Fibroblast of skin of right biceps (primary cell): ENCODE measurements around the gene NAV3.
A peak's percentile ranks its signal among the peaks of the same experiment; 100 is the strongest.

Experiments
- DNase-seq: peaks from one replicate; pipeline ENCODE4 v3.0.0-alpha.2; 2013

The NAV3 gene

GRCh38 chr12:77830583-77831351 is at the start of gene NAV3:
NAV3 (plus strand) TSS chr12:77830894; CDS start chr12:77831462, 568 bp downstream.
- DNase-seq = peak; percentile 22

GRCh38 chr12:77782034-77782433 is 48.7 kb upstream of the NAV3 start:
- DNase-seq = no peak

DNA sequence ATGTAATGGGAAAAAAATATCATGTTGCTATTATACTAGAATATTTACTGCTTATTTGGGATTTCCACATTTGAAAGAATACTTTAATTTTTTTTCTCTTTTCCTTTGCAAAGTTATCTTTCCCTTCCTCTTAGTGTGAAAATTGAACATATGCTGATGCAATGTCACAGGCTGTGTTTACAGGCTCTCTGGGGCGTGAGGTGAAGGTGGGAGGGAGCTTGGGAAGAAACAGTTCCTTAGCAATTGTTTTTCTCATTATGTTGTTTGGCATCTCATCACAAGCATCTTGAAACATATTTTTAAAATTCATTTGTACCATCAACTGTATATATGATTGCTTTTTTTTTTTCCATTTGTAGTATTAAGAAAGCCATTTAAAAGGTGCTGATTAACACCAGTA is 47.9 kb upstream of the NAV3 start:
- no peak for DNase-seq

DNA sequence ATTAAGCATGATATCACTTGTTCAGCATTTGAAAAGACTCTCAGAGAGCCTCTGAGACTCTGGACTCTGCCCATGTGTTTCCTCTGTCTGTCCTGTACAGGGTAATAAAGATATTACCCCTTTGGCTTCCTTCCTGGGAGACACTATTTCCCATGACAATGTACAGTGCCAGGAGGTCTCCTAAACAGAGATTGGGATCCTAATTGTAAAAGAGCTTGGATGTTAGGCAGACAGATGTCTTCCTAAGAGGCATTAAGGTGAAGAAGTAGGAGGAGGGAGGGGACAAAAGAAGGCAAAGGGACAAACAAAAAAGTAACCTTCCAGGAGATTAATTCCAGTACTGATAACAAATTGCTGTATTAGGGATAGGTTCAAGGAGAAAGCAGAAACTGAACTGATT is 45.5 kb upstream of the NAV3 start:
- no peak for DNase-seq

DNA sequence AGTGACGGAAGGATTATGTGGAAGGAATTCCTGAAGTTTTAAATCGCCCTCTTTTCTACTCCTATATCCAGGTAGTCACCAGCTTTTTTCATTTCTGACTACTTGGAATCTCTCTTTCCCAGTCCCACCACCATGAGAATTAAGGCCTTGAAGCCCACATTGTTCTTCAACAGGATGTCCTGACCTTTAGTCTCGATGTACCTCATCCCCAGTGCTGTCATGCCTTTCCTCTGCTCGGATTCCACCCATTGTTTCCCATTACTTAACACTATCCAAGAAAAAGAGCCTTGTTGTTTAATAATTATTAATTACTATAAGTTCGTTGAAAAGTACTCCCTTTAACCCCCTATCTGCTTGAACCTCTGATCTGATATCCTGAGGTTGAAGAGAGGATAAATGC is 44.0 kb upstream of the NAV3 start:
- no peak for DNase-seq

- no peak for DNase-seq
Observed at GRCh38 chr12:77788231-77789168, 42.2 kb upstream of the NAV3 start.

- peak; percentile 13 for DNase-seq
Observed at GRCh38 chr12:77795699-77796098, 35.0 kb upstream of the NAV3 start.

- peak; percentile 45 for DNase-seq
Observed at GRCh38 chr12:77796775-77797174, 33.9 kb upstream of the NAV3 start.

- DNase-seq = no peak
Observed at GRCh38 chr12:77800501-77800900, 30.2 kb upstream of the NAV3 start.

- no peak for DNase-seq
Observed at GRCh38 chr12:77808534-77808933, 22.2 kb upstream of the NAV3 start.

DNA sequence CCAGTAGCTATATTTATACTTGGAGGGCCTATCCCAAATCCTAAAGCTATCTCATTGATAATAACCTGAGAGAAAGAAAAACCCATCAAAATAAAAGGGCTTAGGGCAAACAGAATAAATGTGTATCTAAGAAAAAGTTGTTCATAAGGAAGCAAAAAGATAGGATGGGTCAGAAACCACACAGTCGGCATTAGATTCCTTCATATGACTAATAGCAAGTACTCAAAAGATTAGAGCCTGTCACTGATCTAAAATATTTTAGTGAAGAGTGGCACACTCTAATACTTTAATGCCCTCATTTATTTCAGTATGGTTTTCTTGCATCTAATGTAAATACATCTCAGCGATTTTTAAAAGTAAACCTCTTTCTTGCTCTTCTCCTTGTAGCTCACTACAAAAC is 17.1 kb upstream of the NAV3 start:
- DNase-seq = no peak

DNA sequence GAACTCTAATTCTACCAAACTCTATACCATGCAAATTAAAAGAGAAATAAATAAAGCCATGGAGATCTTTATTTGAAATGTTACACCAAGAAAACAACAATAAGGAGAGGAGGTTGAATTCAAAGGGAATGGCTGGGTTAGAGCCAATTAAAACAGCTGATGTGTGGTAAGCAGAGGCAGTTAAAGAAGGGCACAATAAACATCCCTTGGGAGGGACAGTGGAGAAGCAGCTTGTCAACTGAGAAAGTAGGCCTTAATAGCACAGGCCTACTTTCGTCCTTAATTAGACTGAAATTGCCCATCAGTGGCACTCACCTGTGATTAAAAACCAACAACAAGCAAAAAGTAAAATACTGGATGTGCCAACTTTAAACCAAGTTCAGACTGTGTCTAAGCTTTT is 16.3 kb upstream of the NAV3 start:
- DNase-seq = no peak

GRCh38 chr12:77816196-77816595 is 14.5 kb upstream of the NAV3 start:
- DNase-seq = no peak

- DNase-seq = no peak
Observed at GRCh38 chr12:77817276-77817675, 13.4 kb upstream of the NAV3 start.

GRCh38 chr12:77818351-77818750 is 12.3 kb upstream of the NAV3 start:
- no peak for DNase-seq

GRCh38 chr12:77821699-77822203 is 8.9 kb upstream of the NAV3 start:
- no peak for DNase-seq

GRCh38 chr12:77833329-77833728 is 2.6 kb downstream of the NAV3 start:
- no peak for DNase-seq

GRCh38 chr12:77834618-77835017 is 3.9 kb downstream of the NAV3 start:
- no peak for DNase-seq

- DNase-seq = no peak
Observed at GRCh38 chr12:77835969-77836368, 5.3 kb downstream of the NAV3 start.

- DNase-seq = no peak
Observed at GRCh38 chr12:77837876-77838291, 7.2 kb downstream of the NAV3 start.

- DNase-seq = peak; percentile 27
Observed at GRCh38 chr12:77841521-77841920, 10.8 kb downstream of the NAV3 start.

- no peak for DNase-seq
Observed at GRCh38 chr12:77842430-77842829, 11.7 kb downstream of the NAV3 start.

- DNase-seq = peak; percentile 78
Observed at GRCh38 chr12:77845831-77846230, 15.1 kb downstream of the NAV3 start.

DNA sequence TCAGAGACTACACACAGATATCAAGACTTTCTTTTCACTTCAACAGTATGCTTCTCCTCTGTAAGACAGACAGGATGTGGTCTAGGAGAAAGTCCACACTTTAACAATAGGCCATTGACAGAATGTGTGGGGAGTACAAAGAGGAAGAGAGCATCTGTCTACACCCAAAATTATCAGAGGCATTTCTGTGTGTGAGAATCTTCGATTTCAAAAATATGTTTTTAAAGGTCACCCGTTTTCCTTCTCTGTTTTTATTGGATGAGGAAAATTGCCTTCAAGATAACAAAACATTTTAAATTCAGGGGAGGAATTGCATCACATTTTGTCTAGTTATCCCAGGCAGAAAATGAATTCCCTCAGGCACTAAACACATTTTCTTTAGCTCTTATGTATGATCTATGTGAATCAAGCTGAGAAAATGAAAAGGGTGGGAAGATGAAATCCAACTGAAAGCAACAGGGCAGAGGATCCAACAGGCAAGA is 16.4 kb downstream of the NAV3 start:
- DNase-seq = peak; percentile 52
